Measurements from ENCODE around the gene MED10.

- TF ChIP-seq CTCF (conservative IDR thresholded peaks at IDR 0.05; ENCODE audit: low read depth, low read length) (no peak), EZH2 (IDR thresholded peaks at IDR 0.05; ENCODE audit: low read length, unreplicated experiment) (no peak)
Measured at GRCh38 chr5:6410421-6410820, 32.1 kb upstream of the MED10 start.
